Measurements from ENCODE around the gene CEP97.

Gene CEP97

GRCh38 chr3:101819649-101820206 lies 95.3 kb downstream of the CEP97 start:
- DNase-seq (ENCODE audit: low read depth) = no peak
- no peak overlapping the region for H3K4me3 ChIP-seq (ENCODE audit: low read depth, low read length)
- TF ChIP-seq CTCF (IDR thresholded peaks at IDR 0.05; ENCODE audit: low read depth, low read length, missing control alignments) = no peak

Data from GM12864 (cell line).